HL-60 (cell line): ENCODE measurements around the gene CABLES2.

Experiments used
- DNase-seq, 2 experiments: peaks; one replicate each; pipeline ENCODE4 v3.0.0-alpha.2; 2010 to 2020; ENCODE audit warnings: low read depth in 1 of 2, low spot score in 1 of 2
- H3K27ac ChIP-seq: fragments of 250-450 bp; sonication (Bioruptor Pico); replicated peaks from 2 replicates; pipeline ENCODE4 v1.5.1; 2020; ENCODE audit warnings: mild to moderate bottlenecking, moderate library complexity
- H3K27me3 ChIP-seq: fragments of 250-450 bp; sonication (Bioruptor Pico); 2 replicates; pipeline ENCODE4 v1.5.1; 2021; ENCODE audit warnings: mild to moderate bottlenecking, moderate library complexity; ENCODE audit not compliant: insufficient read depth, poor library complexity, severe bottlenecking
- H3K4me3 ChIP-seq: replicated peaks from 2 replicates; pipeline ENCODE4 v1.5.1; 2011; ENCODE audit warnings: mild to moderate bottlenecking, control low read depth, low read length; ENCODE audit not compliant: insufficient read depth
- CTCF ChIP-seq: IDR thresholded peaks from one replicate; pipeline ENCODE4 v1.5.1; 2011; ENCODE audit warnings: low read length, control low read depth, inconsistent platforms; ENCODE audit not compliant: insufficient read depth
- GABPA ChIP-seq: IDR thresholded peaks from 2 replicates; pipeline ENCODE4 v1.6.1; 2012; ENCODE audit warnings: low read depth
- POLR2AphosphoS5 ChIP-seq: IDR thresholded peaks from 2 replicates; pipeline ENCODE4 v1.6.1; 2012; ENCODE audit warnings: low read depth
- REST ChIP-seq: IDR thresholded peaks from 2 replicates; pipeline ENCODE4 v1.6.1; 2012; ENCODE audit warnings: low read depth; ENCODE audit not compliant: insufficient replicate concordance
- SPI1 ChIP-seq: IDR thresholded peaks from 2 replicates; pipeline ENCODE4 v1.6.1; 2012; ENCODE audit warnings: low read depth, mild to moderate bottlenecking, borderline replicate concordance

CABLES2 gene

GRCh38 chr20:62453186-62453808, 46.2 kb upstream of the CABLES2 start:
- no peak overlapping the region for H3K4me3 ChIP-seq
- no peak for TF ChIP-seq GABPA
- TF ChIP-seq CTCF: no peak
- TF ChIP-seq SPI1: no peak
- no peak for TF ChIP-seq POLR2AphosphoS5
- H3K27me3 ChIP-seq: peaks cover 21% of the 10 kb centered on the region
- H3K27ac ChIP-seq: no peak overlapping the region
- DNase-seq: no peak

GRCh38 chr20:62452475-62453095, 45.5 kb upstream of the CABLES2 start:
- DNase-seq: no peak
- Histone ChIP-seq H3K4me3 (no peak overlapping the region), H3K27ac (no peak overlapping the region), H3K27me3 (peaks cover 21% of the 10 kb centered on the region)
- TF ChIP-seq SPI1: no peak
- no peak for TF ChIP-seq POLR2AphosphoS5
- no peak for TF ChIP-seq CTCF
- no peak for TF ChIP-seq REST

- H3K27me3 ChIP-seq: peaks cover 19% of the 10 kb centered on the region
- H3K4me3 ChIP-seq: no peak overlapping the region
- H3K27ac ChIP-seq: no peak overlapping the region
- no peak for DNase-seq
- TF ChIP-seq SPI1: no peak
Measured at GRCh38 chr20:62451970-62452369, 44.9 kb upstream of the CABLES2 start.

DNA sequence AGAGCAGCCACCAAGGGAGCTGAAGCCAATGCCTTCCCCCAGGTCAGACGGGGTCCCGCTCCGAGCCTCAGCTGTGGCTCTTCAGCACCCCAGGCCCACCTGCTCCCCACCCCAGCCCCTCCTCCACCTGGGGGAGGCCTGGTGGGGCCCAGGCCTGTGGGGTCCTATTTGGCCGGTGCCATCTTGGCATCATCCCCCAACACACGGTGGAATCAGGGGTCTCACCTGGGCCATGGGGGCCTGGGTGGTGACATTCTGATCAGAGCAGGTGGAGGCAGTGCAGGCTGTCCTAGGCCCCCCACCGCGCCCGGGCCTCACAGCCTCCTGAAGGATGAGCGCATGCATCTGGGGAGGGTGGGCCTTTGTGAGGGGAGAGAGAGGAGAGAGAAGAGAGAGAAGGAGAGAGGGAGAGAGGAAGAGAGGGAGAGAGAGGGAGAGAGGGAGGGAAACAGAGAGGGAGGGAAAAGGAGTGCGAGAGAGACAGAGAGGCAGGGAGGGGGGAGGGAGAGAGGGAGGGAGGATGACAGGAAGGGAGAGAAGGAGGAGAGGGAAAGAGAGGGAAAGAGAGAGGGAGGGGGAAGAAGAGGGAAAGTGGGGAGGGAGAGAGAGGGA, 44.2 kb upstream of the CABLES2 start:
- H3K27ac ChIP-seq: no peak overlapping the region
- no peak overlapping the region for H3K4me3 ChIP-seq
- no peak for DNase-seq
- TF ChIP-seq SPI1 (no peak), GABPA (no peak), REST (no peak), POLR2AphosphoS5 (no peak), CTCF (no peak)
- H3K27me3 ChIP-seq: peaks cover 17% of the 10 kb centered on the region
